ENCODE measurements around the gene SLC38A8.

The SLC38A8 gene

DNA sequence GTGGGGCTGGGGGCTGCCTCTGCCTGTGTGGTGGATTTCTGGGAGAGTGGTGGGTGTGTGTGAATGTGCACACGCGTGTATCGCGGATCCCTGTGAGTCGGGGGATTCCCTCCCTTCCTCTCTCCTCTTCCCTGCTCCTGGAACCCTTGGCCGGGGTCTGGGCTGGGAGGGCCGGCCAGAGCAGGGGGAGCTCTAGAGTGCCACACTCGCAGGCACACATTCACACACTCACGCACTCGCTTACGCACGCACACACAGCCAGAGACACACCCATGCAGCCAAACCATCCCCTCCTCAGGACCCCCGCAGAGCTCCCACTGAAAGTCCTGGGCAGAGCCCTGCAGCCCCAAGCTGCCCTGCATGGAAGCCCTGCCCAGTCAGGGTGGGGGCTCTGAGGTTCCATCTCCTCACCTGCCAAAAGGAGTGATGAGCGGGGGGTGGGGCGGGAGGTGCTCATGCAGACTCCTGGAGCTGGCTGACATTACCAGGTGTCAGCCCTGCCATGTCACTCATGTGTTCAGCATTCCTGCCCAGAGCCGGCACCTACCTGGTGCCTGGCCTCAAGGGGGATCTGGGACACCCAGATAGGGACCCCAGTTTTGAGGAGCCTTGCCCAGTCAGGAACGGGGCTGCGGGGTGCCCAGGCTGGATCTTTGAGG, 72.7 kb downstream of the SLC38A8 start:
- no peak for DNase-seq (ENCODE audit: low read depth in 3 of 3)

DNA sequence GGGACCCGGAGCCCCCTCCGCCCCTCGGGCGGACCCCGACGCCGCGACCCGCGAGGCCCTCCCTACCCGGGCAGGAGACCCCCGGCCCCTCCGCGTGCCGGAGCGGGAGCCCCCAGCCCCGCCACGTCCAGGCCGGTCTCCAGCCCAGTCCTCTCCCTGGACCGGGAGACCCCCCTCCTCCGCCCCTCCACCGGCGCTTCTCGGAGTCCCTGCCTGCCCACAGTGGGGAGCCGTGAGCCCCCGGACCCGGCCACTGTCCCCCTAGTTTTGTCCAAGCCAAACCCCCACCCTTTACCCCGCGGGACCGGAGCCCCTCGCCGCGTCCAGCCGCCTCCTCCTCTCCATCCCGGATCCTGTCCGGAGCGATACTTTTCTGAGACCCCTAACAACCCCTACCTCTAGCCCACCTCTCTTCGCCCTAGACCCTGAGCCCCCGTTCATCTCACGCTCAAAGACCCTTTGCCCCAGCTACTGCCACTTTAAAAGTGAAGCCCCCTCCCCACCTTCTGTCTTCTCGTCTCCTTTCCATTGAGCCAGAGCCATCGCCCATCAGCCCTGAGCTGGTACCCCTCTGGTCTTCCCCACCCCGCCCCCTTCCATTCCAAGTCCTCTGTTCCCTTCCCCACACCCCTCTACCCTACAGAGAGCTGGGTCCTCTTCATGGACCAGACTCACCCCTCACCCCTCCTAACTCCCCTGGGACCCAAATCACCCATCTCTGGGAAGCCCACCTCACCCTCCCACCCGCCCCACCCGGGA, 73.5 kb downstream of the SLC38A8 start:
- DNase-seq (ENCODE audit: low read depth in 3 of 3): no peak

DNA sequence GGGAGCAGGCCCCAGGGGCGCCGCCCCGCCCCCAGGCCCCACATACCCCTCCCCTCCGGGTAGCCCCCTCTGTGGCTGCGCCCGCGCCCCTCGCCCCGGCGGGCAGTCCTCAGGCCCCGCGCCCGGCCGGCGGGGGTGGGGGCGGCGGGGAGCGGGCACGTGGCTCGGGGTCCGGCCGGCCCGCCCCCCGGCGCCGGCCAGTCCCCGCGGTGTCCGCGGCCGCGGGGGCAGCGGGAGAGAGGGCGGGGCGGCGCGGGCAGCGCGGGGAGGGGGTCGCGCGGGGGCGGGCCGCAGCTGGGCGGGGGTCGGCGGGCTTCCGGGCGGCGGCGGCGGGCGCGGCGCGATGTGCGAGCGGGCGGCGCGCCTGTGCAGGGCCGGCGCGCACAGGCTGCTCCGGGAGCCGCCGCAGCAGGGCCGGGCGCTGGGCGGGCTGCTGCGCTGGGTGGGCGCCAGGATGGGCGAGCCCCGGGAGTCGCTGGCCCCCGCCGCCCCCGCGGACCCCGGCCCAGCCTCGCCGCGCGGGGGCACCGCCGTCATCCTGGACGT, 74.2 kb downstream of the SLC38A8 start:
- no peak for DNase-seq (ENCODE audit: low read depth in 3 of 3)

DNA sequence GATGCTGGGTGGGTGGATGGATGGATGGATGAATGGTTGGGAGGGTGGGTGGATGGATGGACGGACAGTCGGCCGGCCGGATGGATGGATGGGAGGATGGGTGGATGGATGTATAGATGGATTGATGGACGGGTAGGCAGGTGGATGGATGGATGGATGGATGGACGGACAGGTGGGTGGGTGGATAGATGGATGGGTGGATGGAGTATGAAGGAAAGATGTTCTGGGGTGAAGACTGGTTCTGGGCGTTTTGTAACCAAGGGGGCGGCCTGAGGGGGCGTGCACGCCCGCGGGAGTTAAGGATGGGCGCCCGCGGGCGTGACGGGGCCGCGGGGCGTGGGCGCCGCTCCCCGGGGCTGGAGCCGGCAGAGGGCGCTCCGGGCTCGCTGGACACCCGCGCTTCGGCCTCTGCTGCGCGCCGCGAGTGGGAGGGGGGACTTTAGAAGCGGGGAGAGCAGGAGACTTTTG, 74.7 kb downstream of the SLC38A8 start, which contains the start of gene NECAB2:
TSS of gene NECAB2 (plus strand) at position 407 of the 468 bp plus-strand sequence. CDS start 405 bp downstream, outside the sequence.
- DNase-seq (ENCODE audit: low read depth in 3 of 3): no peak

DNA sequence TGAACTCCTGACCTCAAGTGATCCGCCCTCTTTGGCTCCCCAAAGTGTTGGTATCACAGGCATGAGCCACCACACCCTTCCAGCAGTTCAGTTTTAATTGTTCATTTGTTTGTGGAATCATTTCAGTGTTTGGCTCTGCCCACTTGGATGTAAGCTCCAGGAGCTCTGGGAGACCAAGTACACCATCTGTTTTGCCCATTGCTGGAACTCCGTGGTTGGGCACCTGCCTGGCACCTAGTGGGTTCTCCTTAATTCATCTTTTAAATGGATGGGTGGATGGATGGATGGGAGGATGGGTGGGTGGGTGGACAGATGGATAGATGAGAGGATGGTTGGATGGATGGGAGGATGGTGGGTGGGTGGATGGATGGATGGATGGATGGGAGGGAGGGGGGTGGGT, 75.5 kb downstream of the SLC38A8 start:
- DNase-seq (ENCODE audit: low read depth in 3 of 3): no peak

DNA sequence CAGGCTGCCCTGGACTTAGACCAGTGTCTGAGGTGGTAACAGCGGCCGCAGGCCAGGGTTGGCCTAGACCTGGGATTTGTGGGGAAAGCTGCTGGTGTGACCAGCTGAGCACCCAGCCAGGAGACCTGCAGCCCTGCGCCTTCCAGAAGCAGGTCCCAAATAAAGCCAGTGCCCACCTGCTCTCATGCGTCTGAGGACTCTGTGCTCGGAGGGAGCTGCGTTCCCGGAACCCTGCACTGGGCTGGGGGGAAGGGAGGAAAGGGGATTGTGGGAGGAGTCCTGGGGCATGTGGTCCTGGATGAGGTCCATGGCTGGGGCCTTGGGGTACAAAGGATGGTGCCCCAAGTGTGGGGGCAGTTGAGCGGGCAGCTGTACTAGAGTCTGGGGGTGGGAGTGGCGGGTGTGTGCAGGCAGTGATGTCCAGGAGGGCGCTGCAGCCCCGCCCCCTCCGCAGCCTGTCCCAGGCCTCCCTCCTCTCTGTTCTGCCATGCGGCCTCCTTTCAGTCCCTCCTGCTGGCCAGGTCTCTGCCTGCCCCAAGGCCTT, 76.4 kb downstream of the SLC38A8 start:
- DNase-seq (ENCODE audit: low read depth in 3 of 3): no peak

DNA sequence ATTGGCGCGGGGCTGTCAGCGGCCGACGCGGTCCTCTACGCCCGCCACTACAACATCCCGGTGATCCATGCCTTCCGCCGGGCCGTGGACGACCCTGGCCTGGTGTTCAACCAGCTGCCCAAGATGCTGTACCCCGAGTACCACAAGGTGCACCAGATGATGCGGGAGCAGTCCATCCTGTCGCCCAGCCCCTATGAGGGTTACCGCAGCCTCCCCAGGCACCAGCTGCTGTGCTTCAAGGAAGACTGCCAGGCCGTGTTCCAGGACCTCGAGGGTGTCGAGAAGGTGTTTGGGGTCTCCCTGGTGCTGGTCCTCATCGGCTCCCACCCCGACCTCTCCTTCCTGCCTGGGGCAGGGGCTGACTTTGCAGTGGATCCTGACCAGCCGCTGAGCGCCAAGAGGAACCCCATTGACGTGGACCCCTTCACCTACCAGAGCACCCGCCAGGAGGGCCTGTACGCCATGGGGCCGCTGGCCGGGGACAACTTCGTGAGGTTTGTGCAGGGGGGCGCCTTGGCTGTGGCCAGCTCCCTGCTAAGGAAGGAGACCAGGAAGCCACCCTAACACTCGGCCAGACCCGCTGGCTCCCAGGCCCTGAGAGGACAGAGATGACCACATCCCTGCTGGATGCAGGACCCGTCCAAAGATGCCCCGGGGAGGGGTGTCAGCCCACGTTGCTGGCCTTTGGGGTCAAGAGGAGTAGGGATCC, 77.0 kb downstream of the SLC38A8 start:
- no peak for DNase-seq (ENCODE audit: low read depth in 3 of 3)

DNA sequence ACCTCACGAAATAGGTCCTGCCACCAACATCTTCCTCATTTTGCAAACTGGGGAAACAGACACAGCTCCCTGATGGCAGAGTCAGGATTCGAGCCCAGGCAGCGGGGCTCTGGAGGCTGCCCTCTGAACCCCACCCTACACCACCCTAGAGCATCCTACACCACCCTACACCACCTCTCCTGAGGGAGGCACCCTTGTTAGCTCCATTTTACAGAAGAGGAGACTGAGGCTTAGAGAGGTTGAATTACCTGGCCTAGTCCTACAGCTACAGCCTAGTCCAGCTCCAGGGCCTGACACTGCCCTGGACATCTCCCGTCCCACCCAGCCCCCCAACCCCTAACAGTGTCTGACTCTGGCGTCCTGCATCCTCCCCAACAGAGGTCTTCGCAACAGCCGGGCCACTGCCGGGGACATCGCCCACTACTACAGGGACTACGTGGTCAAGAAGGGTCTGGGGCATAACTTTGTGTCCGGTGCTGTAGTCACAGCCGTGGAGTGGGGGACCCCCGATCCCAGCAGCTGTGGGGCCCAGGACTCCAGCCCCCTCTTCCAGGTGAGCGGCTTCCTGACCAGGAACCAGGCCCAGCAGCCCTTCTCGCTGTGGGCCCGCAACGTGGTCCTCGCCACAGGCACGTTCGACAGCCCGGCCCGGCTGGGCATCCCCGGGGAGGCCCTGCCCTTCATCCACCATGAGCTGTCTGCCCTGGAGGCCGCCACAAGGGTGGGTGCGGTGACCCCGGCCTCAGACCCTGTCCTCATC, 77.7 kb downstream of the SLC38A8 start:
- no peak for DNase-seq (ENCODE audit: low read depth in 3 of 3)

DNA sequence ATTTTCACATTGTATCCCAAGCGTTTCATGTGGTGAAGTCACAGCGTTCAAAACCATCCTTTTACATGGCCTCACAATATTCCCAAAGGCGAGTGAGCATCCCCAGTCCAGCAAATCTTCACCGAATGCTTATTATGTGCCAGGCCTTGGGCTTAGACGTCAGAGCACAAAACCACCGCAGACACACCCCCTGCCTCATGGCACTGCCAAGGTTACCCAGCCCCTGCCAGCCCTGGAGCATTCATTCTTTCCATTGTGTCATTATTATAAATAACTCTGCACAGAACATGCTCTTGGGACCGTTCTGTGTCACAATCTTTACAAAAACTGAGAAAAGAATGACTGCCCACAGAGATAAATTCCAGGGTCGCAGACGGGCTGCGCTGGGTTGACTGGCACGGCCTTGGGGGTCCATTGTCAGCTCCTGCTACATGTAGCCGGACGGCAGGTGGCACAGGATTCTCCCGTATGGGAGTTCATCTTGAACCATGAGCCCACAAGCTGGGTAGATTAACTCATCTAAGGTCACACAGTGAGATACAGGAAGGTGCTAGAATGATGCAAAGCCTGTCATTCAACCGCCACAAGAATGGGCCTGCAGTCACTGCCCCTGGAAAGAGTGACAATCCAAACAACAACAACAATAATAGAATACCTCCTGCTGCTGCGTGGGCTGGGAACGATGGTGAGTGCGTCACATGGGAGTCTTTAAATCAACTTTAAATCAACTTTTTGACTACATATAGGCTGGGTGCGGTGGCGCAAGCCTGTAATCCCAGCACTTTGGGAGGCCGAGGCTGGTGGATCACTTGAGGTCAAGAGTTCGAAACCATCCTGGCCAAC, 79.1 kb downstream of the SLC38A8 start:
- DNase-seq (ENCODE audit: low read depth in 3 of 3): no peak

DNA sequence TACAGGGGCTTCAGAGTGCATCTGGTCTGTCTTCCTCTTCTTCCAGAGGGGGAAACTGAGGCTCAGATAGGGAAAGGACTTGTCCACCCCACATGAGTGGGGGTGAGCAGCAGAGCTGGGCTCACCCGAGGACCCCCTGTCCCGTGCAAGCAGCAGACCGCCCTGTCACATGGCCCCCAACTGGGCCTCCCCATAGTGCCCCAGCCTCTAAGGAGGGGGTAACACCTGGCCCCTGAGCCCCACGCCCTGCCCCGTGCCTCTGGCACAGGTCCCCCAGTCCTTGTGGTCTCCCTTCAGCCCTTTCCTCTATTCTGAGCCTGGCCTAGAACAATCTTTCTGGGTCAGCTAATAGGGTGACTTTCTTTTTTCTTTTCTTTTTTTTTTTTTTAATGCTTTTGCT, 81.0 kb downstream of the SLC38A8 start:
- no peak for DNase-seq (ENCODE audit: low read depth in 3 of 3)

DNA sequence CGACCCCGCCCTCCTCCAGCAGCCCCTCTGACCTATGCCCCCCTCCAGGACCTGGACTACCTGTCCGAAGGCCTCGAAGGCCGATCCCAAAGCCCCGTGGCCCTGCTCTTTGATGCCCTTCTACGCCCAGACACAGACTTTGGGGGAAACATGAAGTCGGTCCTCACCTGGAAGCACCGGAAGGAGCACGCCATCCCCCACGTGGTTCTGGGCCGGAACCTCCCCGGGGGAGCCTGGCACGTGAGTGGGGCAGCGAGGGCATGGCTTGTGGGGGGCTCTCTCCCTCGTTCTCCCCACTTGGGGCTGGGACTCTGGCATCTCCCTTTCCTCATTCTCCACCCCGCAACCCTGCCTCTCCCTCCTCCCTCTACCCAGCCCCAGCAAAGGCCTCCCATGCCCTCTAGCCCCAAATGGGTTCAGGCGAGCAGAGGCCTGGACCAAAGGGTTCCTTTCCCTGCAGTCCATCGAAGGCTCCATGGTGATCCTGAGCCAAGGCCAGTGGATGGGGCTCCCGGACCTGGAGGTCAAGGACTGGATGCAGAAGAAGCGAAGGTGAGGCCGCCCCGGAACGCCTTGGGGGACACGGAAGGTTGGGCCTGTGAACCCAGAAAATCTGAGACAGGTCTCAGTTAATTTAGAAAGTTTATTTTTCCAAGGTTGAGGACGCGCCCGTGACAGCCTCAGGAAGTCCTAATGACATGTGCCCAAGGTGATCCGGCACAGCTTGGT, 81.9 kb downstream of the SLC38A8 start:
- no peak for DNase-seq (ENCODE audit: low read depth in 3 of 3)

All from stimulated activated CD4-positive, alpha-beta T cell treated with anti-CD3 and anti-CD28 coated beads, TNF-alpha, amount 100 ng/mL, for 4 hours (primary cell).